ENCODE measurements around the gene MPP2. TPM values are rescaled to one million over a fixed set of nuclear protein-coding genes. Genes with fewer than 3 reads are reported as not detected.
"Not testable (repeated sequence)": the region's sequence is repeated elsewhere in the genome, so short reads cannot be mapped to it uniquely, and the experiment has no call there.

Gene MPP2
- total RNA-seq, 6 experiments from 2014 or later = 0.62 to 1.3 (median 1.0) TPM

GRCh38 chr17:43942051-43942685 is 34.8 kb upstream of the MPP2 start, which contains the start of gene PPY:
PPY (minus strand) TSS chr17:43942476; CDS start chr17:43941654, 822 bp downstream.
- peaks cover 29% of the 10 kb centered on the region for H3K4me1 Mint-ChIP-seq (ENCODE audit: low read depth)
- no peak for TF ChIP-seq CTCF (IDR thresholded peaks at IDR 0.05)
- H3K4me3 Mint-ChIP-seq = no peak within 1 kb of the TSS
- DNase-seq = no peak
- H3K27ac Mint-ChIP-seq = no peak within 1 kb of the TSS
- peaks cover 14% of the 10 kb centered on the region for H3K27me3 Mint-ChIP-seq (ENCODE audit: insufficient read depth)
- no peaks in the 10 kb centered on the region for H3K9me3 Mint-ChIP-seq
- no peaks in the 10 kb centered on the region for H3K36me3 Mint-ChIP-seq (ENCODE audit: low read depth)

GRCh38 chr17:43940630-43941029 is 33.3 kb upstream of the MPP2 start:
- Mint-ChIP-seq H3K9me3 (no peaks in the 10 kb centered on the region), H3K27ac (no peak overlapping the region), H3K4me1 (ENCODE audit: low read depth) (peaks cover 33% of the 10 kb centered on the region), H3K36me3 (ENCODE audit: low read depth) (no peaks in the 10 kb centered on the region), H3K4me3 (no peak overlapping the region), H3K27me3 (ENCODE audit: insufficient read depth) (peaks cover 14% of the 10 kb centered on the region)
- peak; percentile 17 for DNase-seq
- peak; percentile 77 for TF ChIP-seq CTCF (IDR thresholded peaks at IDR 0.05)

- Mint-ChIP-seq H3K27ac (no peak overlapping the region), H3K36me3 (ENCODE audit: low read depth) (no peaks in the 10 kb centered on the region), H3K4me1 (ENCODE audit: low read depth) (peaks cover 26% of the 10 kb centered on the region), H3K4me3 (no peak overlapping the region), H3K27me3 (ENCODE audit: insufficient read depth) (peaks cover 14% of the 10 kb centered on the region), H3K9me3 (no peaks in the 10 kb centered on the region)
- no peak for TF ChIP-seq CTCF (IDR thresholded peaks at IDR 0.05)
- DNase-seq = no peak
Measured at GRCh38 chr17:43939886-43940285, 32.5 kb upstream of the MPP2 start.

- DNase-seq; H3K9me3 Mint-ChIP-seq; H3K36me3 Mint-ChIP-seq (ENCODE audit: low read depth); H3K4me3 Mint-ChIP-seq; H3K27ac Mint-ChIP-seq: not testable (repeated sequence)
- Mint-ChIP-seq H3K4me1 (ENCODE audit: low read depth) (peaks cover 22% of the 10 kb centered on the region), H3K27me3 (ENCODE audit: insufficient read depth) (peaks cover 18% of the 10 kb centered on the region)
Measured at GRCh38 chr17:43939452-43939851, 32.1 kb upstream of the MPP2 start.

GRCh38 chr17:43938838-43939182 is 31.5 kb upstream of the MPP2 start:
- no peak overlapping the region for H3K27ac Mint-ChIP-seq
- no peaks in the 10 kb centered on the region for H3K9me3 Mint-ChIP-seq
- peaks cover 15% of the 10 kb centered on the region for H3K27me3 Mint-ChIP-seq (ENCODE audit: insufficient read depth)
- H3K4me1 Mint-ChIP-seq (ENCODE audit: low read depth) = peaks cover 16% of the 10 kb centered on the region
- no peaks in the 10 kb centered on the region for H3K36me3 Mint-ChIP-seq (ENCODE audit: low read depth)
- DNase-seq = no peak
- no peak for TF ChIP-seq CTCF (IDR thresholded peaks at IDR 0.05)
- no peak overlapping the region for H3K4me3 Mint-ChIP-seq

- no peak for TF ChIP-seq CTCF (IDR thresholded peaks at IDR 0.05)
- Mint-ChIP-seq H3K4me3 (no peak overlapping the region), H3K27ac (no peak overlapping the region; the same call in 1 of the 2 replicates), H3K9me3 (no peaks in the 10 kb centered on the region), H3K27me3 (ENCODE audit: insufficient read depth) (peaks cover 19% of the 10 kb centered on the region), H3K36me3 (ENCODE audit: low read depth) (no peaks in the 10 kb centered on the region), H3K4me1 (ENCODE audit: low read depth) (peaks cover 14% of the 10 kb centered on the region)
- DNase-seq = peak; percentile 69
Measured at GRCh38 chr17:43936434-43936833, 29.1 kb upstream of the MPP2 start.

Measured in HFFc6 (cell line).